ENCODE results near the gene STK10.

STK10 gene

DNA sequence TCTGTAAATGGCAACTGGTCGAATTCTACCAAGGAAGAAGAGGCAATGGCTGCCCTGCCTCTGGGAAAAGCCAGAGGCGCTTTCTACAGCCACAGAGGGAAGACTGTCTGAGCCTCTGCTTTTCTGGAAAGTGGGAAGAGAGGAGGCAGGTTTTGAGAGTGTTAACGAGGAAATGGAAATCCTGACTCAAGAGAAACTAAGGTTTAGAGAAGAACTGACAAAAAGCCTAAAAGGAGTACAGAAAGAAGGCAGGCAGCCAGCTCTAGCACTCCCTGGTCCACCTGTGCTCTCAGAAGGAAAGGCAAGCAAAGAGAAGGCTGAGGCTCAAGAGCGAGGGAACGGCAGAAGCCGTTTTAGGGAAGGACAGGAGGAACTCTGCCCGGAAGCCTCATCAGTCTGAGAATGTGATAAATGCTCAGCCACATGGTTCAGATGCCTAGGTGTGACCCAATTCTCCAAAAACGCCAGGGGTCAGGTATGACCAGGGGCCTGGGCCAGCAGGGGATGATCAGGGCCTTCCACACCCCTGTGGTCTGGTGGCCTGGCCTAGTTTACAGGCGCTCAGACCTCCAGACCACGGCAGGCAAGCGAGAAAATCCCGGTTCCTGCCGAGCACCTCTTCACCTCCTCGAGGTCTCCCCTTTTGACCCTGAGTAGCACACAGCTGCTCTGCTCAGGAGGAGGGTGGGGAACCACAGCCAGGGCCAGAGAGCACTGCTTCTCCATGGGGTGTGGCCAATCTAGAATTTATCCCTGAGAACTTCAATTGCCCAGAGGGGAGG lies 101.6 kb downstream of the STK10 start:
- TF ChIP-seq, protein P1, sequence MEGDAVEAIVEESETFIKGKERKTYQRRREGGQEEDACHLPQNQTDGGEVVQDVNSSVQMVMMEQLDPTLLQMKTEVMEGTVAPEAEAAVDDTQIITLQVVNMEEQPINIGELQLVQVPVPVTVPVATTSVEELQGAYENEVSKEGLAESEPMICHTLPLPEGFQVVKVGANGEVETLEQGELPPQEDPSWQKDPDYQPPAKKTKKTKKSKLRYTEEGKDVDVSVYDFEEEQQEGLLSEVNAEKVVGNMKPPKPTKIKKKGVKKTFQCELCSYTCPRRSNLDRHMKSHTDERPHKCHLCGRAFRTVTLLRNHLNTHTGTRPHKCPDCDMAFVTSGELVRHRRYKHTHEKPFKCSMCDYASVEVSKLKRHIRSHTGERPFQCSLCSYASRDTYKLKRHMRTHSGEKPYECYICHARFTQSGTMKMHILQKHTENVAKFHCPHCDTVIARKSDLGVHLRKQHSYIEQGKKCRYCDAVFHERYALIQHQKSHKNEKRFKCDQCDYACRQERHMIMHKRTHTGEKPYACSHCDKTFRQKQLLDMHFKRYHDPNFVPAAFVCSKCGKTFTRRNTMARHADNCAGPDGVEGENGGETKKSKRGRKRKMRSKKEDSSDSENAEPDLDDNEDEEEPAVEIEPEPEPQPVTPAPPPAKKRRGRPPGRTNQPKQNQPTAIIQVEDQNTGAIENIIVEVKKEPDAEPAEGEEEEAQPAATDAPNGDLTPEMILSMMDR (IDR thresholded peaks at IDR 0.05; ENCODE audit: control insufficient read depth, insufficient read depth, low read depth, low read length, missing control alignments): no peak
- no peak for DNase-seq (ENCODE audit: low read depth)
- H3K4me3 ChIP-seq (ENCODE audit: control insufficient read depth, low read depth, low read length): no peak overlapping the region

- H3K4me3 ChIP-seq (ENCODE audit: control insufficient read depth, low read depth, low read length): no peak overlapping the region
- DNase-seq (ENCODE audit: low read depth): no peak
- TF ChIP-seq, protein P1 (IDR thresholded peaks at IDR 0.05; ENCODE audit: control insufficient read depth, insufficient read depth, low read depth, low read length, missing control alignments): no peak
These were observed 102.3 kb downstream of the STK10 start for GRCh38 chr5:172085738-172086137.

GRCh38 chr5:172082180-172082579 lies 105.8 kb downstream of the STK10 start:
- TF ChIP-seq, protein P1 (IDR thresholded peaks at IDR 0.05; ENCODE audit: control insufficient read depth, insufficient read depth, low read depth, low read length, missing control alignments): no peak
- no peak for DNase-seq (ENCODE audit: low read depth)
- H3K4me3 ChIP-seq (ENCODE audit: control insufficient read depth, low read depth, low read length): no peak overlapping the region

DNA sequence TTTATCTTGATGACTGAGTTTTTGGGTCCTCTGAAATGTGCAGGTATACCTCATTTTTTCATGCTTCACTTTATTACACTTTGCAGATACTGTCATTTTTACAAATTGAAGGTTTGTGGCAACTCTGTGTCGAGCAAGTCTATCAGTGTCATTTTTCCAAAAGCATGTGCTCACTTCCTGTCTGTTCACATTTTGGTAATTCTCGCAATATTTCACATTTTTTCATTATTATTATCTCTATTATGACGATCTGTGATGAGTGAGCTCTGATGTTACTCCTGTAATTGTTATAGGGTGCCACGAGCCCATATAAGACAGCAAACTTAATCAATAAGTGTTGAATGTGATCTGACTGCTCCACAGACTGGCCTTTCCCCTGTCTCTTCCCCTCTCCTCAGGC lies 108.1 kb downstream of the STK10 start:
- no peak overlapping the region for H3K4me3 ChIP-seq (ENCODE audit: control insufficient read depth, low read depth, low read length)
- TF ChIP-seq, protein P1 (IDR thresholded peaks at IDR 0.05; ENCODE audit: control insufficient read depth, insufficient read depth, low read depth, low read length, missing control alignments): no peak
- DNase-seq (ENCODE audit: low read depth): no peak

GRCh38 chr5:172078726-172079345 lies 109.2 kb downstream of the STK10 start:
- TF ChIP-seq, protein P1 (IDR thresholded peaks at IDR 0.05; ENCODE audit: control insufficient read depth, insufficient read depth, low read depth, low read length, missing control alignments): no peak
- DNase-seq (ENCODE audit: low read depth): no peak
- no peak overlapping the region for H3K4me3 ChIP-seq (ENCODE audit: control insufficient read depth, low read depth, low read length)

- TF ChIP-seq, protein P1 (IDR thresholded peaks at IDR 0.05; ENCODE audit: control insufficient read depth, insufficient read depth, low read depth, low read length, missing control alignments): no peak
- no peak for DNase-seq (ENCODE audit: low read depth)
- no peak overlapping the region for H3K4me3 ChIP-seq (ENCODE audit: control insufficient read depth, low read depth, low read length)
These were observed 110.2 kb downstream of the STK10 start for GRCh38 chr5:172077664-172078425.
